OCI-LY3 (cell line): Measurements from ENCODE around the gene ANKS1B.

Experiments
- H2AFZ ChIP-seq: fragments of 200-600, 300-600 bp; shearing (Covaris generic); 2 replicates; pipeline ENCODE4 v1.6.0; 2014; ENCODE audit warnings: antibody characterized with exemption, low read depth, low read length
- H3K27ac ChIP-seq: fragments of 200-600, 300-600 bp; sonication (generic); 2 replicates; pipeline ENCODE4 v1.5.1; 2014; ENCODE audit warnings: mild to moderate bottlenecking, low read length, moderate library complexity, mixed read lengths
- H3K27me3 ChIP-seq: fragments of 200-600, 300-600 bp; sonication (generic); 2 replicates; pipeline ENCODE4 v1.6.1; 2014; ENCODE audit warnings: low read depth, low read length, mixed read lengths
- H3K36me3 ChIP-seq: fragments of 200-600, 300-600 bp; sonication (generic); replicated peaks from 2 replicates; pipeline ENCODE3; 2014; ENCODE audit warnings: low read depth, low read length, mixed read lengths
- H3K4me1 ChIP-seq: fragments of 300-600, 200-600 bp; sonication (generic); 2 replicates; pipeline ENCODE4 v1.6.1; 2014; ENCODE audit warnings: low read length, mixed read lengths
- H3K4me2 ChIP-seq: fragments of 200-600, 300-600 bp; sonication (generic); 2 replicates; pipeline ENCODE4 v1.6.1; 2014; ENCODE audit warnings: low read length, mixed read lengths
- H3K4me3 ChIP-seq: fragments of 300-600, 200-600 bp; sonication (generic); 2 replicates; pipeline ENCODE4 v1.5.1; 2014; ENCODE audit warnings: antibody characterized with exemption, mild to moderate bottlenecking, low read length, moderate library complexity
- H3K79me2 ChIP-seq: fragments of 300-600, 200-600 bp; shearing (Covaris generic); 2 replicates; pipeline ENCODE4 v1.6.1; 2014; ENCODE audit warnings: mild to moderate bottlenecking, low read length, mixed read lengths
- H3K9ac ChIP-seq: fragments of 300-600, 200-600 bp; shearing (Covaris generic); 2 replicates; pipeline ENCODE4 v1.6.0; 2014; ENCODE audit warnings: mild to moderate bottlenecking, low read length, moderate library complexity
- H3K9me3 ChIP-seq: fragments of 200-600, 300-600 bp; shearing (Covaris generic); 2 replicates; pipeline ENCODE4 v1.6.1; 2014; ENCODE audit warnings: low read length, mixed read lengths; ENCODE audit not compliant: insufficient read depth
- H4K20me1 ChIP-seq: fragments of 200-600, 300-600 bp; sonication (generic); 2 replicates; pipeline ENCODE4 v1.6.1; 2016; ENCODE audit warnings: low read length, mixed read lengths; ENCODE audit not compliant: insufficient read depth
- CTCF ChIP-seq: fragments of 200-600, 300-600 bp; sonication (generic); IDR thresholded peaks from 2 replicates; pipeline ENCODE4 v1.5.1; 2014; ENCODE audit warnings: antibody characterized with exemption, low read length, low read depth
- EZH2phosphoT487 ChIP-seq: fragments of 200-600 bp; shearing (Covaris generic); IDR thresholded peaks from 2 replicates; pipeline ENCODE4 v1.6.1; 2018; ENCODE audit warnings: antibody characterized with exemption, mixed run types, low read depth

The ANKS1B gene

DNA sequence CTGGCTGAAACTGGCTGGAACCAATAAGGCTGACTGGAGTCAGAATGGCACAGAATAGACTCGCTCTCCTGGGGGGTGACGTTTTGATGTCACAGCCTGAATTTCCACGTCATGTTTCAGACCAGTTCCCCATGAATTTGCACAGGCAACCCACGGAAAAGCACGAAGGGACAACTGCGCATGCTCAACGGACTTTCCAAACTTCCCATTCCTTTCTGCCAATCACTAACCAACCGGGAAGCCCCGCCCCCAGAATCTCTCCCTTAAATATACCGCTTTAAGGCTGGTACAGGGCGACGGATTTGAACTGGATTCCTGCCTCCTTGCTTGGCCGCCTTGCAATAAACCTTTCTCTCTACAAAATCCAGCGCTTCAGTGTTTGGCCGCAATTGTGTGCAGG is 904.9 kb downstream of the ANKS1B start:
- Histone ChIP-seq H3K9ac (no peak overlapping the region), H3K4me1 (no peaks in the 10 kb centered on the region), H3K27ac (no peak overlapping the region), H3K9me3 (no peaks in the 10 kb centered on the region), H3K79me2 (no peaks in the 10 kb centered on the region), H3K27me3 (no peaks in the 10 kb centered on the region), H3K4me3 (no peak overlapping the region), H4K20me1 (no peaks in the 10 kb centered on the region), H3K36me3 (no peaks in the 10 kb centered on the region), H3K4me2 (no peak overlapping the region), H2AFZ (no peak overlapping the region)
- TF ChIP-seq EZH2phosphoT487, result no peak
- TF ChIP-seq CTCF, result no peak

DNA sequence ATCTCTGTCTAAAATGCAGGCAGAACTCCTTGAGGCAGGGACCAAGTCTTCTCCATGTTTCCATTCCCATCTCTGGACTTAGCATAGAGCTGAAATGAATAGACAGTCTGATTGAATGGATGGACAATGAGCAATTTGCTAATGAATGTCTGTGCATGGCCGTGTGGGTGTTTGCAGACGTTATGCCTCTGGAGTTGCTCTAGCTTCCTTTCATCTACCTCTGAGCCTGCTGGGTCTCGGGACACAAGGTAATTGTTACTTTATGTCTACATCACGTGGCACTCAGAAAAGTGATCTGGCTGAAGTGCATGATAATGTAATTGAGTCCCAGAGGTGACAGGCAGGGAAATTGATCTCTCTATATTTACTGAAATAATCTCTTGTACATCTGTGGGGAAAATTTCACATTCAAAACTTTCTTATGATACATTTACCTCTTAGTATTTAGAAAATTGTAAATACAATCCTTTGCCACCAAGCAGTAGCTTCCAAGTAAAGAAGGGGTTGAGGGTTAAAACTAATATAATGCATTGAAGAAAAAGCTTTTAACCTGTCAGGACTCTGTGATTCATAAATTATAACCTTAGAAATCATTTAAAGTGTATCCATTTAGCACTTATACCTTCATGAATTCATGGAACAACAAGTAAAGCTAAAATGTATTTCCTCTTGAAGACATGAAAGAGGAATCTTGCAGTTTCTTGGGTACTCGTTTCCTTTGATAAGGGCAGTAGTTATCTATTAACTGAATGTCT is 915.6 kb downstream of the ANKS1B start:
- TF ChIP-seq EZH2phosphoT487 (no peak), CTCF (no peak)
- H3K27me3 ChIP-seq, result peaks cover 3% of the 10 kb centered on the region; the same call in 1 of the 2 replicates
- H3K9me3 ChIP-seq, result no peaks in the 10 kb centered on the region
- peaks cover 18% of the 10 kb centered on the region for H3K4me1 ChIP-seq
- no peaks in the 10 kb centered on the region for H3K79me2 ChIP-seq
- no peak overlapping the region for H2AFZ ChIP-seq
- H3K4me3 ChIP-seq, result no peak overlapping the region
- H3K36me3 ChIP-seq, result no peaks in the 10 kb centered on the region
- H3K9ac ChIP-seq, result no peak overlapping the region
- H3K4me2 ChIP-seq, result no peak overlapping the region
- no peaks in the 10 kb centered on the region for H4K20me1 ChIP-seq
- H3K27ac ChIP-seq, result no peak overlapping the region

DNA sequence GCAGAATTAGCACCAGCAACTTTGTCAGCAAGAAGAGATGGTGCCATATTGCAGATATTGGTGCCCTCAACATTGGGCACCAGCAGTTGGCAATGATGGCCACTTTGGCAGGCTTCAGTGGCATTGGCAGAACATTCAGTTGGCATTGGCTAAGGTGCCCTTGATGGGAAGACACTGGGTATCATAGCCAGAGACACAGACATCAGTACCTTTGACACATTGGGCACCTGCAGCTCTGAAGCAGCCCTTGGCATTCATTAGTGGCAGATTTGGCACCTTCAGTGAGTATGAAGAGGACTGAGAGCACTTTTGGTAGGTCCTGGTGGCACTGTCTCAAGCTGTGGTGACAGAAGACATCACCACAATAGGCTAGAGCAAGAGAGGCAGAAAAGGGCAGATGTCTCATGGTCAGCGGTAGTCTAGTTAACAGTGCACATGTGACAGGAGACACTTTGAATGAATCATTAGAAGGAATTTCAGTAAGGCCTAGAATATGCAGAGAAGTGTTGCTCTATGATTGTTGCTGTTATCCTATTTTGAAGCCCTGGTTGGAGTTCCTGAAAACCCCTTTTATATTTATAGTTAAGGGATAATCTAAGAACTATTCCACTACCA is 917.5 kb downstream of the ANKS1B start:
- Histone ChIP-seq H4K20me1 (no peaks in the 10 kb centered on the region), H3K27me3 (peaks cover 20% of the 10 kb centered on the region; the same call in 1 of the 2 replicates), H2AFZ (no peak overlapping the region), H3K9ac (no peak overlapping the region), H3K4me3 (no peak overlapping the region), H3K79me2 (no peaks in the 10 kb centered on the region), H3K4me1 (peaks cover 5% of the 10 kb centered on the region; the same call in 1 of the 2 replicates), H3K4me2 (no peak overlapping the region), H3K9me3 (no peaks in the 10 kb centered on the region), H3K36me3 (no peaks in the 10 kb centered on the region), H3K27ac (no peak overlapping the region)
- TF ChIP-seq EZH2phosphoT487 (no peak), CTCF (no peak)

DNA sequence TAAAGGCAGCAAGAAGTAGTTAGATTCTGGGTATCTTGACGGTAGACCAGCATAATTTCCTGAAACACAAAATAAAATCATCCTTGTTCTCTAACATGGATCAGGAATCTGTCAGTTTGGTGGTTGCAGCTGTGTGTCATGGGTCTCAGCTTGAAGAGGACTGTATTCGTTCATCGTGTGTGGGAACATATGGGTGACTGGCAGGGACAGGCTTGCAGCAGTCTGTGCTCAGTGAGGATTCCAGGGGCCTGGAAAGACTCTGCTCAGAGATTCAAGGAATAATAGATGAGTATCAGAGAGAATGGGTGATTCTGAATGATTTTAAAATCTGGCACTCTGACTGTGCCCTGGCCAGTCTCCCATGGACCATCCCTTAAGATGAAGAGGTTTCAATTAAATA is 918.0 kb downstream of the ANKS1B start:
- Histone ChIP-seq H2AFZ (no peak overlapping the region), H3K9me3 (no peaks in the 10 kb centered on the region), H3K4me1 (peaks cover 5% of the 10 kb centered on the region; the same call in 1 of the 2 replicates), H4K20me1 (no peaks in the 10 kb centered on the region), H3K4me3 (no peak overlapping the region), H3K4me2 (no peak overlapping the region), H3K9ac (no peak overlapping the region), H3K27ac (no peak overlapping the region), H3K27me3 (peaks cover 22% of the 10 kb centered on the region; the same call in 1 of the 2 replicates), H3K79me2 (no peaks in the 10 kb centered on the region), H3K36me3 (no peaks in the 10 kb centered on the region)
- TF ChIP-seq EZH2phosphoT487 (no peak), CTCF (no peak)
